Upper lobe of right lung (tissue), 1 donor: ENCODE measurements around the gene HMGCR. TPM values are rescaled to one million over a fixed set of nuclear protein-coding genes. Genes with fewer than 3 reads are reported as not detected.
"Not testable (repeated sequence)": the region's sequence is repeated elsewhere in the genome, so short reads cannot be mapped to it uniquely, and the experiment has no call there.

Experiments
- ATAC-seq: fragments of 200-7000 bp; cut with Tn5 transposase; one replicate; pipeline ENCODE4 v1.9.1; 2020; ENCODE audit warnings: mild to moderate bottlenecking, moderate library complexity
- DNase-seq: peaks from one replicate; pipeline ENCODE4 v3.0.0-alpha.2; 2020
- H3K27ac ChIP-seq: fragments of 200-600 bp; one replicate; pipeline ENCODE4 v1.8.0; 2022
- H3K27me3 ChIP-seq: fragments of 200-600 bp; one replicate; pipeline ENCODE4 v1.8.0; 2022; ENCODE audit warnings: mild to moderate bottlenecking
- H3K36me3 ChIP-seq: fragments of 200-600 bp; one replicate; pipeline ENCODE4 v1.8.0; 2022
- H3K4me1 ChIP-seq: fragments of 200-600 bp; one replicate; pipeline ENCODE4 v1.8.0; 2022
- H3K4me3 ChIP-seq: fragments of 200-600 bp; one replicate; pipeline ENCODE4 v1.8.0; 2022; ENCODE audit warnings: mild to moderate bottlenecking
- H3K9me3 ChIP-seq: fragments of 200-600 bp; one replicate; pipeline ENCODE4 v1.8.0; 2022
- CTCF ChIP-seq: fragments of 200-600 bp; IDR thresholded peaks from one replicate; pipeline ENCODE4 v1.8.0; 2022; ENCODE audit warnings: antibody characterized with exemption
- intact Hi-C: fragments of 100-400 bp; cut with DNase I; formaldehyde crosslinking; loops from one replicate; pipeline ENCODE4 v1.11.0; 2022
- total RNA-seq: library from RNA; stranded (reverse); fragmentation: NEBNext Ultra II Directional; extraction: Animal tissue kit (Norgen Biotek cat#: 25700); gene quantifications from one replicate; pipeline ENCODE4 v1.2.1, GENCODE V29; 2021
- donor health status: DM: no; HTN: yes; CAD: no; lungs with severe emphysema.

Gene HMGCR
- total RNA-seq, 1 donor from 2014 or later: 96.5 TPM

- ATAC-seq (no peak), DNase-seq (no peak)
- Histone ChIP-seq H3K4me1 (no peaks in the 10 kb centered on the region), H3K36me3 (no peaks in the 10 kb centered on the region), H3K27me3 (peaks cover 5% of the 10 kb centered on the region), H3K9me3 (no peaks in the 10 kb centered on the region), H3K4me3 (no peak overlapping the region), H3K27ac (no peak overlapping the region)
- intact Hi-C loops: no loop called here
- no peak for TF ChIP-seq CTCF
Measured at GRCh38 chr5:75310212-75310611, 26.8 kb upstream of the HMGCR start.

- H3K9me3 ChIP-seq, H3K4me1 ChIP-seq, H3K27me3 ChIP-seq, DNase-seq, intact Hi-C loops, H3K36me3 ChIP-seq, H3K4me3 ChIP-seq: not testable (repeated sequence)
- H3K27ac ChIP-seq: peak overlapping the region; percentile 63
- ATAC-seq: peak; percentile 58
Measured at GRCh38 chr5:75319148-75319547, 17.9 kb upstream of the HMGCR start.

GRCh38 chr5:75319638-75320037 is 17.4 kb upstream of the HMGCR start:
- Histone ChIP-seq H3K36me3 (no peaks in the 10 kb centered on the region), H3K9me3 (no peaks in the 10 kb centered on the region), H3K27ac (peak overlapping the region; percentile 63), H3K4me3 (no peak overlapping the region), H3K27me3 (no peaks in the 10 kb centered on the region), H3K4me1 (no peaks in the 10 kb centered on the region)
- TF ChIP-seq CTCF: no peak
- ATAC-seq (peak; percentile 74), DNase-seq (no peak)
- intact Hi-C loops: no loop called here

GRCh38 chr5:75320371-75320770 is 16.6 kb upstream of the HMGCR start:
- Histone ChIP-seq H3K4me1 (no peaks in the 10 kb centered on the region), H3K36me3 (no peaks in the 10 kb centered on the region), H3K4me3 (no peak overlapping the region), H3K27me3 (no peaks in the 10 kb centered on the region), H3K9me3 (no peaks in the 10 kb centered on the region), H3K27ac (peak overlapping the region; percentile 63)
- peak; percentile 70 for ATAC-seq
- TF ChIP-seq CTCF: no peak
- intact Hi-C loops: no loop called here
- no peak for DNase-seq

- Histone ChIP-seq H3K4me3 (no peak overlapping the region), H3K27ac (no peak overlapping the region), H3K9me3 (no peaks in the 10 kb centered on the region), H3K4me1 (no peaks in the 10 kb centered on the region), H3K36me3 (no peaks in the 10 kb centered on the region), H3K27me3 (no peaks in the 10 kb centered on the region)
- intact Hi-C loops: no loop called here
- TF ChIP-seq CTCF: no peak
- no peak for DNase-seq
- ATAC-seq: no peak
Measured at GRCh38 chr5:75322066-75322465, 15.0 kb upstream of the HMGCR start.

GRCh38 chr5:75324791-75325190 is 12.2 kb upstream of the HMGCR start:
- intact Hi-C loops: no loop called here
- ATAC-seq: no peak
- H3K4me3 ChIP-seq: no peak overlapping the region

More at GRCh38 chr5:75324791-75325190, 12.2 kb upstream of the HMGCR start:
- no peaks in the 10 kb centered on the region for H3K9me3 ChIP-seq
- H3K27me3 ChIP-seq: no peaks in the 10 kb centered on the region
- no peak for DNase-seq
- no peaks in the 10 kb centered on the region for H3K4me1 ChIP-seq
- no peak overlapping the region for H3K27ac ChIP-seq
- TF ChIP-seq CTCF: no peak
- no peaks in the 10 kb centered on the region for H3K36me3 ChIP-seq
